A204.1 (cell line): ENCODE measurements around the gene NAIP.
"Not testable (repeated sequence)": the region's sequence is repeated elsewhere in the genome, so short reads cannot be mapped to it uniquely, and the experiment has no call there.

ENCODE experiments used
- FAIRE-seq: peaks from 2 replicates; lab custom pipeline; 2012; peaks lifted over from hg19 to GRCh38; lab: Jason Lieb, UNC

NAIP gene

GRCh38 chr5:70925211-70925562 is 100.0 kb downstream of the NAIP start:
- FAIRE-seq, result not testable (repeated sequence)
